Stimulated activated CD4-positive, alpha-beta T cell treated with anti-CD3 and anti-CD28 coated beads, Interleukin-4, amount 100 ng/mL, for 24 hours (primary cell): Measurements from ENCODE around the gene ZCRB1.

ENCODE experiments used
- DNase-seq: peaks from one replicate; pipeline ENCODE4 v3.0.0-alpha.2; 2020

ZCRB1 gene

DNA sequence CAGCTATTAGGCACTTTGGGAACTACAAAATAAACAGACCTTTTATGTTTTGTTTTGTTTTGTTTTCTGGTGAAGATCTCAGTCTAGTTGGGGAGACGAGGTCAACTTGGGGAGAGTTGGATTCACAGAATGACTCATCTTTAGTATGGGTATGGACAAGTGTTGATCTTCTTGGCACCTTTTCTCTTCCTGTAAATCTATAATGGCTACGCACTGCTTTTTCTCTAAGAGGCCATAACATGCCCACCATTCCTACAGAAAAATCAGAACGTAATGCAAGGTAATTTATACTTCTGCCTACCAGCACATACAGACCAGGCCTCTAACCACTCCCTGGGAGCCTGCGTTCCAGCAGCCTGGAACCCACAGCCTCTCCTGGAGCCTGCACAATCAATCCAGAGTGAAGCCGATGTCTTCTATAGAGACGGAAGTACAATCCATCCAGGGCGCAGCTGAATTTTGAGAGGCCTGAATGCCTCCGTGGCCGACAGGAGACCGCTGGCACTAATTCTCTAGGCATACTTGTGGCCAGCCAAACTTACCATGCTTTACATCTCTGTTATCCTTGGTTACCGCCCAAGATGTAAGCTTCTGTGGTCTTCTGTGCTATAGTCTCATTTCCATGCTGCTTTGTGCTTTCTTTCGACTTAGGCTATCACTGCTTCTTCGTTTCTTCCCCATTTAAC, 790 bp upstream of the ZCRB1 start:
- no peak for DNase-seq

DNA sequence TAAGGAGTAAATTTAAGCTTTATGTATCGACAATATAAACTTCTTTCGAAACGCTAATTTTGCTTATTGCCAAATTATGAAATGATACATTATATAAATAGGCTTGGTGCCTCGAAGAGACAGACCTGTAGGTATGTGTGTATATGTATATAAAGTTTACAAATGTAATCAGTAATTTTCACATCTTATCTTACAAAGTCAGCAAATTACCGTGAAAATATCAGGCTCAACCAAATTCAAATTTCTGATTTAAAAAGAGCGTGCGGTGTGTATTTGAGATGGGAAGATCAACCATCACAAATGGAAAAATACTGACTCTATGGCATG, 605 bp downstream of the ZCRB1 start:
- no peak for DNase-seq

DNA sequence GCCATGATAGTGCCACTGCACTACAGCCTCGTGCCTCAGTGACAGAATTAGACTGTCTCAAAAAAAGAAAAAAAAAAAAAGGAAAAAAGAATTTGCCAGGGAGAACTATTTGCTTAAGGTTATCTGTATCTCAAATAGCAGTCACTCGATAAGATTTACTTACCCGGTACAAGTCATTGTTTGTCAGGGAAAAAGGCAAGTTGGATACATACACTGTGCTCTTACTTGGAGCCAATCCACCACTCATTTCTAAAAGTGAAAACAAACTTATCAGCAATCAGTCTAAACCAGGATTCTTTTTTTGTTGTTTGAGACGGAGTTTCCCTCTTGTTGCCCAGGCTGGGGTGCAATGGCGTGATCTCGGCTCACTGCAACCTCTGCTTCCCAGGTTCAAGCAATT, 2.0 kb downstream of the ZCRB1 start:
- no peak for DNase-seq

DNA sequence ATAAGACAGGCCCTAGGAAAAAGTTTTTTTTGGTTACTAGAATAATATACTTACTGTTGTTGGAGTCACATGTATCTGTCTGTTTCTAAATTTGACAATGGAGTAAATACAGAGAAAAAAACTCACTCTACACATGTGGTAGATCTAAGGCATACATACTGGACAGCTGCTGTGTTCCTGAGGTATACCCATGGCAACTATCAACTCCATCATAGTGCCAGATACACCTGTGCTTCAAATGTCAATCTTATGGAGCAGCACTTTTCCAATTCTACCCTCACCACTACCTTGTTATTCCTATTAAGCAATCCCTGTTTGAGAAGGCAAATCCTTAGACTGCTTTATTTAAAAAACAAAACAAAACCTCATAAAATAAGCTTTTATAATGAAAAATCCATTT, 3.3 kb downstream of the ZCRB1 start:
- DNase-seq = no peak

DNA sequence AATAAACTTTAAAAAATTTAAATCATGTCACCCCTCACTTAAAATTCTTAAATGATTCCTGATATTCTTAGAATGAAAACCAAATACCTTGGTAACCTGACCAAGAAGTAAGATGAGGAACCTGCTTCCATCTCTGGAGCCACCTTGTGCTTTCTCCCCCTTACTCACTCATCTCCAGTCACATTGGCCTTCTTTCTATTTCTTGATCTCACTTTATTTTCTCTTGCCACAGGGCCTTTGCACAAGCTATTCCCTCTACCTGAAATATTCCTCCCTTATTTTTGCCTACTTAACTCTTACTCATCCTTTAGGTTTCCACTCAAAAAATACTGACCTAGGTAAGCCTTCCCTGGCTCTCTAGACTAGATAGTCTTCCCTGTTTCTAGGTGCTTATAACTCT, 5.1 kb downstream of the ZCRB1 start:
- no peak for DNase-seq

DNA sequence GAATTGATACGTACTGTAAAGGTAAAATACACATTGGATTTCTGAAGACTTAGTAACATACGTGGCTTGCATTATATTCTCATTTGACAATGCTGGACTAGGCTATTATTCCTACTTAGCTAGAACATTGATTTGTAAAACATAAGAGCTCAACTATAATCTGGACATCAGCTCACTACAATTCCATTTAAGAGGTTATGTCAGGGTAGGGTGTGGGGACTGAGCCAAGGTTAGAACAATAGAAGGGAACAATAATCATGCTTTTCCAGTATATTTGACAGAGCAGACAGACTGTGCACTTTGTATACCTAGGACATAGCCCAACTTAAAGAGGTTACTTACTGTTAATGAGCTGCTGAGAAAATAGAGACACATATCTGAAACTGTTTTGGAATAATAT, 10.8 kb downstream of the ZCRB1 start:
- DNase-seq = no peak

DNA sequence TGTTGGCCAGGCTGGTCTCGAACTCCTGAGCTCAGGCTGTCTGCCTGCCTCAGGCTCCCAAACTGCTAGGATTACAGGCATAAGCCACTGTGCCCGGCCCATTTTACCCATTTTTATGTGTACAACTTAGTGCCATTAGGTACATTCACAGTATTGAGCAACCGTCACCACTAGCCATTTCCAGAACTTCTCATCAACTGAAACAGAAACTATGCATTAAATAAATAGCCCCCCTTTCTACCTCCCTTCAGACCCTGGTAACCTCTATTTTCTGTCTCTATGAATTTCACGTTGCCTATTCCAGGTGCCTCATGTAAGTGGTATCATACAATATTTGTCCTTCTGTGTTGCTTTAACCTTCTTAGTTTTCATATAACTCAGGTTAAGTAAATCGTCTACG, 15.9 kb downstream of the ZCRB1 start:
- DNase-seq = no peak

DNA sequence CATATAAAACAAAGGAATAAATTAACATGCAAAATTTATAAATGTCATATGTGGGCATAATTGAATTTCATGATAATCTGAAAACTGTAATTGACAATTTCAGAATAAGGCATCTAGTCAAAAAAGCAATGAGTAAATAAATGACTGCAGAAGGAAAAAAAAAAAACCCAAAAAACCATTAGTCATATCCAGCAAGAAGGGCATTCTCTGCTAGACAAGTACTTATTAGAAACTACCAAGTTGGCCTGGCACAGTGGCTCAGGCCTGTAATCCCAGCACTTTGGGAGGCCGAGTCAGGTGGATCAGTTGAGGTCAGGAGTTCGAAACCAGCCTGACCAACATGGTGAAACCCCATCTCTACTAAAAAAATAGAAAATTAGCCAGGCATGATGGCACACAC, 17.5 kb downstream of the ZCRB1 start:
- DNase-seq = no peak

DNA sequence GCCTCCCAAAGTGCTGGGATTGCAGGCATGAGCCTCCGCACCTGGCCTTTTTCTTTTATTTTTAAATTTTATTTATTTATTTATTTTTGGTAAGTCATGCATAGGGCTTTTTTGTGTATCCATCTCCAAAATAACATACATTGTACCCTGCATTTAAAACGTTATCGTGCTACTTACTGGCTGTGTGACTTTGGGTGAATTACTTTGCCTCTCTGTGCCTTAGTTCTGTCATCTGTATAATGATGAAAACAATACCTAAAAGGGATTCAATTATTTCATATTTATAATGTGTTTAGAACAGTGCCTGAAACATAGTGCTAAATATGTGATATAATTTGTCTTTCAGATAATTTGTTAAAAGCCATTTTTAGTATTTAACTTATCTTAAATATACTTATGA, 19.6 kb downstream of the ZCRB1 start:
- no peak for DNase-seq

DNA sequence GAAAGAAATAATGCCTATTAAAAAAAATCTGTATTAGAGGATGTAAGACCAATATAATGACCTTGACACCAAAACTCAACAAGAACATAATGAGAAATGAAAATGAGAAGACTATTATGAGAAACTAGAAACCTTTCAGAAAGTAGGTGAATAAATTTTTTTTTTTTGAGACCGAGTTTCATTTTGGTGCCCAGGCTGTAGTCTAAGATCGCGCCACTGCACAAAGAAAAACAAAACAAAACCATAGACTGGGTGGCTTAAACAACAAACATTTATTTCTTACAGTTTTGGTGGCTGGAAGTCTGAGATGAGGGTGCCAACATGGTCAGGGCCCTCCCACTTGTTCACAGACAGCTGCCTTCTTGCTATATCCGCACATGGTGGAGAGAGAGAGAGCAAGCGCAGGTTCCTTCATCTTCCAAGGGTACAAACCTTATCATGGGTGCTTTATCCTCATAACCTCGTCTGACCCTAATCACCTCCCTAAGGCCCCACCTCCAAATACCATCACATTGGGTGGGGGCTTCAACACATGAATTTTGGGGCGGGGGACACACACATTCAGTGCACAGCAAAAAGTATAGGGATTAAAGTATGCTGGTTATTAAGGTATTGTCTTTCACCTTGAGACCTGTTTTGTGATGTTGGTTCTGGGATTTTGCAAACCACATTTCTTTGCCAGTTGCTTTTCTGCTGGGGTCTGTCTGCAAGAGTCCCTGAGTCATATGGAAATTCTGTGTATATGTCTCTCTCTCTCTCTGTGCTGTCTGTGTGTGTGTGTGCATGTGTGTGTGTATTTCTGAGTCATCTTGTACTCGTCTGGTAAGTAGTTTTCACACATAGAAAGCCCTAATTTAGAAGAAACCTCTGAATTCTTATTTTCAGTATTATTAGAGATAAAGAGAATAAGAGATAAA, 26.2 kb downstream of the ZCRB1 start:
- peak; percentile 81 for DNase-seq

DNA sequence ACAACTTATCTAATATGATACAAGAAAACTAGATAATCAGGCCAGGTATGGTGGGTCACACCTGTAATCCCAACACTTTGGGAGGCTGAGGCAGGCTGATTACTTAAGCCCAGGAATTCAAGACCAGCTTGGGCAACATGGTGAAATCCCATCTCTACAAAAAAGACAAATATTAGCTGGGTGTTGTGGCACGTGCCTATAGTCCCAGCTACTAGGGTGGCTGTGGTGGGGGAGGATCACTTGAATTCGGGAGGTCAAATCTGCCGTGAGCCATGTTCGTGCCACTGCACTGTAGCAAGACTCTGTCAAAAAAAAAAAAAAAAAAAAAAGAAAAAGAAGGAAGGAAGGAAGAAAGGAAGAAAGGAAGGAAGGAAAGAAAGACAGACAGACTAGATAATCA, 27.0 kb downstream of the ZCRB1 start:
- DNase-seq = no peak

DNA sequence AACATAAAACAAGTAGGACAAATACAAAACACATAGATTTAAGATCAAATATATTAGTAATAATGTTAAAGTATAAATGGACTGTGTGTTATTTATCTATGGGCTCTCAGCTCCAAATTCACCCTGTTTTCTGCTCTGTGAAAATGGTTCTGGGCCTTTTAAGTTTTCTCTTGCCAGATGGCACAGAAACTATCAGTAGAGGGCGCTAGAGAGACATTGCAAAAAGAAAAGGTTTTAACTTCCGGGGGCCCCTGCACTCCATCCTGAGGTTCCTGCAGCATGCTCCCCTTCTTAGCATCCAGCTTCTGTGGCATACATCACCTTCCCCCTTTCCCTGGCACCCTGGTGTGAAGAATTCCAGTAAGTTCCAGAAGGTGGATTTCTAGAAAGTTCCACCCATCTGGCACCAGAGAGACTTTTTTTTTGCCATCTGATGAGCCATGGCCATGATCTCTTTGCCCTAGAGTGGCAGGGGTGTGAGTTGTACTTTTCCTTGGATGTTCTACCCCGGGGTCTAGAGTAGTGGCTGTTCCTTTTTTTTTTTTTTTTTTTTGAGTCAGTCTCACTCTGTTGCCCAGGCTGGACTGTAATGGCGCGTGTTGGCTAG, 29.3 kb downstream of the ZCRB1 start:
- DNase-seq = no peak

DNA sequence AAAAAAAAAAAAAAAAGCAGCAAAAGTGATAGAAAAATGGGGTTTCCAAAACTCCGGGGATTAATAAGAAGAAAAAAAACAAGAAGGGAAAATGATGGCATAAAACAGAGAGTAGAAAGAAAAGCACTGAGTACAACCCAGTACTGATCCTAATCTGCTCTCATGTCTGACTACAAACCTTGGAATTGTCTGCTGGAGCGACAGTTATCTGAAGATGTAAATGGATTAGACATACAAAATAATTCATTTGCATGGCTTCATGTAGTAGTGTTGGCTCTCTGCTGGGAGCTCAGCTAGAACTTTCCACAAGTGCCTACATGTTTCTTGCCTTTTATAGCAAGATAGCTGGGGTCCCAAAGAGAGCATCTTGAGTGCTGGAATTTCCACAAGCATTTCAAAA, 34.2 kb downstream of the ZCRB1 start:
- DNase-seq = no peak

DNA sequence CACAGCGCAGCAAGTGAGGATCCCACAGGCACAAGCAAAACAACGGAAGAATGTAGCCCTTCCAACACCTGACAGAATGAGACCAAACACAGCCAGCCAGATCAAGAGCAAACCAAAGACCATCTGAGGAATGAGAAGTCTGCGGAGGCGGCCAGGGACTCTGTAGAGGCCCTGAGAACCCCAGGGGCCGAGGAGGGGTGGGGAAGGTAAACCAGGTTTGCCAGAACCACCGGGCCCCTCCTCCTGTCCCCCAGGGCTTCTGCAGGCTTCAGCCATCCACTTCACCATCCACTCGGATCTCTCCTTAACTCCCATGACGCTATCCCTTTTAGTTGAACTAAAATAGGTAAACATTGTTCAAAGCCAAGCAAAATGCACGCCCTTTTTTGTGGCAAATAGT, 37.4 kb downstream of the ZCRB1 start:
- no peak for DNase-seq

DNA sequence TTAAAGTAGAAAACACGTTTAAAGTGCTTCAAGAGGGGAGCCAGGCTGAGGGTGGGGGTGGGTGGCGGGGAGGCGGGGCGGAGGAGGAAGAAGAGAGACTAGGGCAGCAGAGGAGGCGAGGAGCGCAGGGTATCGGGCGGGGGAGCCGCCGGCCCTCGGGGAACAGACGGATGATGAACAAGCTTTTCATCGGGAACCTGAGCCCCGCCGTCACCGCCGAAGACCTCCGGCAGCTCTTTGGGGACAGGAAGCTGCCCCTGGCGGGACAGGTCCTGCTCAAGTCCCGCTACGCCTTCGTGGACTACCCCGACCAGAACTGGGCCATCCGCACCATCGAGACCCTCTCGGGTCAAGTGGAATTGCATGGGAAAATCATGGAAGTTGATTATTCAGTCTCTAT, 39.2 kb downstream of the ZCRB1 start:
- DNase-seq = no peak

DNA sequence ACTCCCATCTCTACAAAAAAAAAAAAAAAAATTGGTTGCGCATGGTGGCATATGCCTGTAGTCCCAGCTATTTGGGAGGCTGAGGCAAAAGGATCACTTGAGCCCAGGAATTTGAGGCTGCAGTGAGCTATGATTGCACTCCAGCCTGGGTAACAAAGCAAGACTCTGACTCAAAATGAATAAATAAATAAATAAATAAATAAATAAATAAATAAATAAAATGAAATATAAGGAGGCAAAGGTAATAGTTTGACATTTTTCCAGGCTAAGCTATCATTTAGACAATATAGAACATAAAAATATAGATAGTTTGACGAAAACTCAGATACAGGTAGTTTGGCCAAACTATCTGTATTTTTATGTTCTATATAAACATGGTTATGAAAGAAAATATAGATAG, 40.5 kb downstream of the ZCRB1 start:
- DNase-seq = no peak

DNA sequence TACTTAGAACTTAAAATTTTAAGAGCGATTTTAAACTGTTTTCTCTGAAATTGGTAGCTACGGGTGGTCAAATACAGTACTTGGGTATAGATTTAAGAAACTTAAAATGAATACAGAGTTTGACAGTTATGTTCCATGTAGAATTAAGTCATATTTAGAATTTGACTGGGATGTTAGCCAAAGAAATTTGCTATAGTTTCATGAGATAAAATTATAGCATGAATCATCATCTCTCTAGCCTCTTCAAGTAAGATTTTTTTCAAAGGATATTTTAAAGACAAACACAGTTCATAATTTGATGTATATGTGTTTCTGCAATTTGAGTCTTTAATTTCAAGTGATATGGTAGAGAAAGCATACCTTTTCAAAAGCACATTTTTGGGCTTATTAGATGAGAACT, 41.0 kb downstream of the ZCRB1 start:
- DNase-seq = no peak

DNA sequence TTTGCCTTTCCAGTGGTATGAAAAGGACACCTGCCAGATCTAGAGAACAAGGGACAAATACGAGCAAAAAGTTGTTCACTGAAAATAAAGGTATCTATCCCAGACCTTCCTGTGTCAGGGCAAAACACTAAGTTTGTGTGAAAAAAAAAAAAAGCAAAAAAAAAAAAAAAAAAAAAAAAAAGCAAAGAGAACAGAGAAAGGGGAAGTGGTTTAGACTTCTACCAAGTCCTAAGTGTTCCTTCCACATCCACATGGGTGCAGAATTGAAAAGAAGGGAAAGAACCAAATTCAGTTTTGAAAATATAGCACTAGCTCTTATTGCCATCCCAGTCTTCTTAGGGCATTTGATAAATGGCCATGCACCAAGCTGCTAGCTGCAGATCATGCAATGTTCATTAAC, 41.7 kb downstream of the ZCRB1 start:
- DNase-seq = no peak

DNA sequence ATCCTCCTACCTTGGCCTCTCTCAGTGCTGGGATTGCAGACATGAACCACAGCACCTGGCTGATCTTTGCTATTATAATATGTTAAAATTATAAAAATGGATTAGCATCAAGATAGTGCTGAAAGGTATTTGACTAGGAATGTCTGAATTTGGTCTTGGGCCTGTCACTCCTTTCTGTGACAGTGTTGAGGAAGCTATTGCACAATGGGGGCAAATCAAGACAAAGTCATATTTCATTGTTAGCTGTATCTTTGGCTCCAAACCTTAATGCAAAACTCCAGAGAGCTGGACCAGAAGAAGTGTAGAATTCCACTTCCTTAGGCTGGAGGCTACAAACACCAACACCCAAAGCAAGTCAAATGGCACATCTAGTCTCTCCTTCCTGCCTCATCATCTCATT, 42.2 kb downstream of the ZCRB1 start:
- no peak for DNase-seq

DNA sequence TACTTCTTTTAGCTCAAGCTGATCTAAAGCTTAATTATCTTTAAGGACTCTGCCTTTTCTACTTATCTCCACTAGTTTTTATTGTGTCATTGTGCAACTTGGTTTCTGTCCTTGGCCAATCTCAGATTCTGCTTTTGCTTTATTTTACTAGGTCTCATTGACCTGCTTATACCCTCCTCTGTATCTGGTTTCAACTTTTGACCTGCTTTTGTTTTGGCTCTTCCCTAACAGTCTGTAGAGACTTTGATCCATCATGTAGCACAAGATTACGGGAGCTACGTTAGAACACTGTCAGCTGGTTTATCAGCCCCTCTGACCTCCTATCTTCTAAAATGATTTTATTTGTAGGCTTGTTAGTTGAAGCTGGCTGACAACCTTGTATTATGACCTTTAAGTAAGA, 43.6 kb downstream of the ZCRB1 start:
- no peak for DNase-seq

DNA sequence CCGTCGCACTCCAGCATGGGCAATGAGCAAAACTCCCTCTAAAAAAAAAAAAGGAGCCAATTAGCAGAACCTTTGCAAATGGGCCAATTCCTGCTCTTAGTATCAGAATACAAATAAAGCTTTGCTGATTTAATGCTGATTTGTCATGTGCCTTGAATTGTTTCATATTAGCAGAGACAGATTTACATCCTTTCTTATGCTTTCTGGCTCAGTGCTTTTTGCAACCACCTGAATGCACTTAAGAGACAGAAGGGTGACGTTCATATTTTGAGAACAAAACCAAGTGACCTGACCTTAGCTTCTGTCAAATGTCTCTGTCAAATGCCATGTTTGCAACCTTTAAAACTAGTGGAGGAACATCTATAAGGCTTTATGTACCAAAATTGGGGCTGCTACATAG, 44.0 kb downstream of the ZCRB1 start:
- DNase-seq = no peak

DNA sequence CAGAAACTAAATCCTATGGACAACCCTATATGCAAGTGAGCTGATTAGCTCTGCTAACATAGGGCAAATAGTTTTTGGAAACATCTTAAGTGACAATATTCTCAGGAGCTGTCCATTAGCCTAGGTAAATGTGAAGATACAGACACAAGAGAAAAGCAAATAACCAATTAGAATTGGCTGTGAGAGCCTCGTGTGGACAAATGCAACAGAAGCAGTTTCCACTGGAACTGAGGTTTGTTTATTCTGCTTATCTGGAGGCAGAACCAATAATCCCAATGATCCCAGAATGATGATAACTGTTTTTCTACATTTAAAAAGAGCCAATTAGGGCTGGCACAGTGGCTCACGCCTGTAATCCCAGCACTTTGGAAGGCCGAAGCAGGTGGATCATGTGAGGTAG, 44.6 kb downstream of the ZCRB1 start:
- DNase-seq = no peak

DNA sequence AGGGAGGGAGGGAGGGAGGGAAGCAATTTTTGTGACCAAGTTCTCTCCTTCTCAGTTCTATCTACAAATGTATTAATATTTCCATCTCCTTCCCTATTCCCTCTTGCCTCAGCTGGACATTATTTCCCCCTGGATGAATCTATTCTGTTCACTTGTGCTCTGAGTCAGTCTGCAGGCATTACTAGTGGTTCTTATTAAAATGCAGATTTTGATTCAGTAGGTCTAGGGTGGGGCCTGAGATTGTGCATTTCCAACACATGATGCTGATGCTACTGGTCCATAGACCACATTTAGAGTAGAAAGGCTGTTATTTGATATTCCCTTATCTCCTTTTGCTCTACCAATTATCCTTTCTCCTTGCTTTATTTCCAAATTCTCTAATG, 47.8 kb downstream of the ZCRB1 start:
- DNase-seq = no peak

DNA sequence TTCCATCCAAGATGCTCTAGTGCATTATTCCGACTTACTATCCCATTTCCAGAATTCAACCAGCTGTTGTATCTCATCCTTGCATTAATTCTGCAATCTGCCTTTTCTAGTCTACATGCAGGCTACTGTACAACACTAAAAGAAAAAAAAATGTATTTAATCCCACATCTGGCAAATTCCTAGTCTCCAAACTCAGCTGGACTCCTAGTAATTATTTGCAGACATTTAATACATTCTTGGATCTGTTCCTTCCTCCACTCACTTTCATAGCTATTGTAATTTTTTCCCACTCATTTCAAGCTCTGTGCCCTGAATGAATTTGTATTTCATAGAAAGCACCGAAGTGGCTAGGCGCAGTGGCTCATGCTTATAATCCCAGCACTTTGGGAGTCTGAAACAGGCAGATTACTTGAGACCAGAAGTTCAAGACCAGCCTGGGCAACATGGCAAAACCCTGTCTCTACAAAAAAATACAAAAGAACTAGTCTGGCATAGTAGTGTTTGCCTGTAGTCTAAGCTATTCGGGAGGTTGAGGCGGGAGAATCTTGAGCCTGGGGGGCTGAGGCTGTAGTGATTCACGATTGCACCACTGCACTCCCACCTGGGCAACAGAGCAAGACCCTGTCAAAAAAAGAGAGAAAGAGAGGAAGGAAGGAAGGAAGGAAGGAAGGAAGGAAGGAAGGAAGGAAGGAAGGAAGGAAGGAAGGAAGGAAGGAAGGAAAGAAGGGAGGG, 48.3 kb downstream of the ZCRB1 start:
- DNase-seq = no peak
